ENCODE data around the gene ETV6. TPM values are rescaled to one million over a fixed set of nuclear protein-coding genes. Genes with fewer than 3 reads are reported as not detected.

The ETV6 gene
- total RNA-seq, 1 experiment from 2014 or later: 14.1 TPM

DNA sequence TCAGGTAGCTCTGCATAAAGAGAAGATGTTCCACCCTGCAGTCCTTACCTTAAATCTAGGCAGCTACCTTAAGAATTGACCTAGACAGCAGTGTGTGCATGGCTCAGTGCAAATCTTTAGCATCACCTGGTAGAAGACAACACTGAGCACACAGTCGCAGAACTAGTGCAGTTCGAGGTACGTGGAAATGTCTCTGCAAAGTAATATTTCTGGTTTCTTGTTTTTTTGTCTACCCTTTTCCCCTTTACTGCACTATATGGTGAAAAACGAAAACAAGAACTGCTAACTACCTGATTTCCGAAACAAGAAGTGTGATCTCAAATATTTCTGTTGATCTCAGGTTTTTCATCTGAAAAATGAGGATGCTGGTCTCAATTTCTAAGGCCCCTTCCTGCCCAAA is 82.5 kb downstream of the ETV6 start:
- Histone ChIP-seq H3K4me1 (ENCODE audit: control insufficient read depth in 1 of 2, insufficient read depth in 2 of 2, low read length in 2 of 2) (peaks cover 33 to 34% of the 10 kb centered on the region in 2 experiments), H3K9me2 (ENCODE audit: insufficient read depth) (no peaks in the 10 kb centered on the region), H2AFZ (ENCODE audit: low read depth, low read length, poor library complexity, severe bottlenecking) (no peak overlapping the region), H3K4me3 (replicated peaks in 1 of 2; ENCODE audit: low read depth in 1 of 2, low read length in 2 of 2) (no peak overlapping the region), H4K20me1 (ENCODE audit: insufficient read depth) (no peaks in the 10 kb centered on the region), H3K27ac (ENCODE audit: low read depth, low read length) (no peak overlapping the region), H3K4me2 (ENCODE audit: low read length) (no peak overlapping the region), H3K36me3 (ENCODE audit: control insufficient read depth in 1 of 2, insufficient read depth in 2 of 2, low read length in 2 of 2) (no peaks in the 10 kb centered on the region), H3K27me3 (ENCODE audit: insufficient read depth, low read length) (no peaks in the 10 kb centered on the region), H3K9me3 (ENCODE audit: control insufficient read depth in 1 of 2, insufficient read depth in 1 of 2, low read depth in 1 of 2, low read length in 2 of 2) (no peaks in the 10 kb centered on the region), H3K9ac (ENCODE audit: low read length) (no peak overlapping the region), H3K79me2 (ENCODE audit: insufficient read depth, low read length) (no peaks in the 10 kb centered on the region)
- CTCF ChIA-PET: interaction anchor here (1.1 kb wide), 1 partner anchor 10 kb away, joined by 4 read pairs; no protein-coding TSS in a partner anchor
- DNase-seq (ENCODE audit: low read depth, low spot score) (no peak), ATAC-seq (no peak)
- no TSS peak for BruUV-seq (replicated peaks)
- intact Hi-C loops (cut with micrococcal nuclease): loop anchor here (10.0 kb wide), 1 partner anchor 303 kb away; no protein-coding TSS in a partner anchor
- TF ChIP-seq EGR1 (IDR thresholded peaks at IDR 0.05; ENCODE audit: low read depth) (no peak), YY1 (IDR thresholded peaks at IDR 0.05; ENCODE audit: extremely low read depth, insufficient replicate concordance, low read depth, low read length) (no peak), REST (IDR thresholded peaks at IDR 0.05; ENCODE audit: low read depth) (no peak), EZH2 (IDR thresholded peaks at IDR 0.05) (no peak), EZH2phosphoT487 (IDR thresholded peaks at IDR 0.05; ENCODE audit: borderline replicate concordance) (no peak)
- TF ChIP-seq, protein P1, sequence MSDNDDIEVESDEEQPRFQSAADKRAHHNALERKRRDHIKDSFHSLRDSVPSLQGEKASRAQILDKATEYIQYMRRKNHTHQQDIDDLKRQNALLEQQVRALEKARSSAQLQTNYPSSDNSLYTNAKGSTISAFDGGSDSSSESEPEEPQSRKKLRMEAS (IDR thresholded peaks at IDR 0.05): no peak
- RAD21 ChIA-PET (ENCODE audit: low non-redundant PET in 1 of 2, low total read pairs in 2 of 2, uncharacterized antibody in 2 of 2, unreplicated experiment in 2 of 2): no interaction called here
- POLR2A ChIA-PET: no interaction called here
